MCF 10A (cell line): ENCODE results near the gene PGLYRP2. TPM values are rescaled to one million over a fixed set of nuclear protein-coding genes. Genes with fewer than 3 reads are reported as not detected.
"Not testable (repeated sequence)": the region's sequence is repeated elsewhere in the genome, so short reads cannot be mapped to it uniquely, and the experiment has no call there.

Experiments used
- BruUV-seq: library from RNA; stranded (reverse); fragments of 400-500 nt; replicated peaks from 2 replicates; lab custom pipeline; 2021; lab: Mats Ljungman, UMichigan
- CTCF ChIA-PET: fragments of 300-600 bp; sonication (Branson Sonifier 250); formaldehyde crosslinking; extraction: SDS; loops from one replicate; lab custom pipeline; 2021; ENCODE audit warnings: antibody characterized with exemption, inconsistent platforms; lab: Yijun Ruan, JAX
- POLR2A ChIA-PET: fragments of 300-600, 350-650 bp; sonication (Branson Sonifier 250); formaldehyde crosslinking; extraction: SDS; loops from one replicate; lab custom pipeline; 2020; ENCODE audit warnings: antibody characterized with exemption, inconsistent platforms; lab: Yijun Ruan, JAX
- DNase-seq: peaks from one replicate; pipeline ENCODE4 v3.0.0-alpha.2; 2018; ENCODE audit not compliant: unreplicated experiment
- H3K27ac Mint-ChIP-seq: one replicate; pipeline ENCODE4 v1.8.0; 2022; ENCODE audit warnings: mild to moderate bottlenecking, low read depth, mixed read lengths; ENCODE audit not compliant: unreplicated experiment
- H3K27me3 Mint-ChIP-seq: one replicate; pipeline ENCODE4 v1.8.0; 2022; ENCODE audit warnings: mixed read lengths; ENCODE audit not compliant: insufficient read depth, unreplicated experiment
- H3K36me3 Mint-ChIP-seq: one replicate; pipeline ENCODE4 v1.8.0; 2022; ENCODE audit warnings: mild to moderate bottlenecking, moderate library complexity, mixed read lengths; ENCODE audit not compliant: insufficient read depth, unreplicated experiment
- H3K4me1 Mint-ChIP-seq: one replicate; pipeline ENCODE4 v1.8.0; 2022; ENCODE audit warnings: mixed read lengths; ENCODE audit not compliant: insufficient read depth, unreplicated experiment
- H3K4me3 Mint-ChIP-seq: one replicate; pipeline ENCODE4 v1.8.0; 2022; ENCODE audit warnings: mild to moderate bottlenecking, moderate library complexity, mixed read lengths; ENCODE audit not compliant: unreplicated experiment
- H3K9me3 Mint-ChIP-seq: one replicate; pipeline ENCODE4 v1.8.0; 2022; ENCODE audit warnings: mixed read lengths; ENCODE audit not compliant: unreplicated experiment
- CTCF ChIP-seq: fragments of 200-600 bp; IDR thresholded peaks from one replicate; pipeline ENCODE4 v1.8.0; 2022; ENCODE audit warnings: antibody characterized with exemption, mild to moderate bottlenecking; ENCODE audit not compliant: unreplicated experiment
- intact Hi-C: fragments of 100-400 bp; cut with micrococcal nuclease; formaldehyde crosslinking; loops from 2 replicates; pipeline ENCODE4 v1.14.1; 2022
- total RNA-seq: library from RNA; stranded (reverse); gene quantifications from 2 replicates; pipeline ENCODE4 v1.2.3, GENCODE V29; 2022

Gene PGLYRP2
- total RNA-seq, 1 experiment from 2014 or later = not detected

GRCh38 chr19:15475611-15476010 is 3.7 kb downstream of the PGLYRP2 start:
- Mint-ChIP-seq H3K4me1 (no peaks in the 10 kb centered on the region), H3K9me3 (no peaks in the 10 kb centered on the region), H3K27ac (no peak overlapping the region), H3K36me3 (no peaks in the 10 kb centered on the region), H3K27me3 (no peaks in the 10 kb centered on the region), H3K4me3 (no peak overlapping the region)
- DNase-seq = no peak
- no TSS peak for BruUV-seq
- POLR2A ChIA-PET = no interaction called here
- intact Hi-C loops = no loop called here
- no peak for TF ChIP-seq CTCF
- CTCF ChIA-PET = interaction anchor here (0.7 kb wide), 1 partner anchor 11 kb away, joined by 3 read pairs; no protein-coding TSS in a partner anchor

GRCh38 chr19:15475169-15475568 is 4.1 kb downstream of the PGLYRP2 start:
- intact Hi-C loops = no loop called here
- no peaks in the 10 kb centered on the region for H3K4me1 Mint-ChIP-seq
- TF ChIP-seq CTCF = no peak
- H3K9me3 Mint-ChIP-seq = no peaks in the 10 kb centered on the region
- DNase-seq = no peak
- BruUV-seq = no TSS peak
- ChIA-PET POLR2A (no interaction called here), CTCF (interaction anchor here (0.7 kb wide), 1 partner anchor 11 kb away, joined by 3 read pairs; no protein-coding TSS in a partner anchor)
- no peak overlapping the region for H3K4me3 Mint-ChIP-seq
- no peaks in the 10 kb centered on the region for H3K36me3 Mint-ChIP-seq
- no peak overlapping the region for H3K27ac Mint-ChIP-seq
- no peaks in the 10 kb centered on the region for H3K27me3 Mint-ChIP-seq

- BruUV-seq, H3K27me3 Mint-ChIP-seq, intact Hi-C loops, H3K9me3 Mint-ChIP-seq, DNase-seq, H3K36me3 Mint-ChIP-seq, H3K4me3 Mint-ChIP-seq, H3K27ac Mint-ChIP-seq, H3K4me1 Mint-ChIP-seq: not testable (repeated sequence)
- ChIA-PET CTCF (interaction anchor here (0.9 kb wide), 1 partner anchor 897 kb away, joined by 4 read pairs; no protein-coding TSS in a partner anchor), POLR2A (interaction anchor here (0.7 kb wide), 1 partner anchor 442 kb away, joined by 3 read pairs; no protein-coding TSS in a partner anchor)
Measured at GRCh38 chr19:15473821-15474220, 5.5 kb downstream of the PGLYRP2 start.

- H3K9me3 Mint-ChIP-seq = no peaks in the 10 kb centered on the region
- BruUV-seq = no TSS peak
- H3K4me1 Mint-ChIP-seq = no peaks in the 10 kb centered on the region
- H3K36me3 Mint-ChIP-seq = no peaks in the 10 kb centered on the region
- CTCF ChIA-PET = no interaction called here
- H3K27me3 Mint-ChIP-seq = peaks cover 11% of the 10 kb centered on the region
- POLR2A ChIA-PET = no interaction called here
- H3K4me3 Mint-ChIP-seq = no peak overlapping the region
- DNase-seq = no peak
- TF ChIP-seq CTCF = no peak
- H3K27ac Mint-ChIP-seq = no peak overlapping the region
- intact Hi-C loops = no loop called here
Measured at GRCh38 chr19:15471639-15472101, 7.6 kb downstream of the PGLYRP2 start.
